ENCODE measurements around the gene PLAGL1. TPM values are rescaled to one million over a fixed set of nuclear protein-coding genes. Genes with fewer than 3 reads are reported as not detected.

PLAGL1 gene
- polyA plus RNA-seq, 2 of the 4 experiments (the other 2 are of a cell fraction), result 4.7 to 8.2 TPM

- 58% methylated on average over 1 of the region's 1 CpG for WGBS (ENCODE audit: missing lambda C conversion rate)
- Histone ChIP-seq H3K9me3 (no peaks in the 10 kb centered on the region), H3K4me1 (no peaks in the 10 kb centered on the region), H3K27ac (no peak overlapping the region), H3K4me3 (no peak overlapping the region), H3K4me2 (no peak overlapping the region)
- DNase-seq (ENCODE audit: low read depth in 1 of 2, low spot score in 1 of 2) (no peak), FAIRE-seq (no peak), ATAC-seq (no peak)
- TF ChIP-seq ZNF302 (CRISPR knock-in tag; IDR thresholded peaks at IDR 0.05), result no peak
- TF ChIP-seq, protein P1, sequence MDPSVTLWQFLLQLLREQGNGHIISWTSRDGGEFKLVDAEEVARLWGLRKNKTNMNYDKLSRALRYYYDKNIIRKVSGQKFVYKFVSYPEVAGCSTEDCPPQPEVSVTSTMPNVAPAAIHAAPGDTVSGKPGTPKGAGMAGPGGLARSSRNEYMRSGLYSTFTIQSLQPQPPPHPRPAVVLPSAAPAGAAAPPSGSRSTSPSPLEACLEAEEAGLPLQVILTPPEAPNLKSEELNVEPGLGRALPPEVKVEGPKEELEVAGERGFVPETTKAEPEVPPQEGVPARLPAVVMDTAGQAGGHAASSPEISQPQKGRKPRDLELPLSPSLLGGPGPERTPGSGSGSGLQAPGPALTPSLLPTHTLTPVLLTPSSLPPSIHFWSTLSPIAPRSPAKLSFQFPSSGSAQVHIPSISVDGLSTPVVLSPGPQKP (IDR thresholded peaks at IDR 0.05; ENCODE audit: low read depth, low read length), result no peak
- no peak for TF ChIP-seq EHMT2 (IDR thresholded peaks at IDR 0.05; ENCODE audit: low read depth)
- TF ChIP-seq ESRRA (IDR thresholded peaks at IDR 0.05; ENCODE audit: borderline replicate concordance, low read length), result no peak
- TF ChIP-seq, protein P2, sequence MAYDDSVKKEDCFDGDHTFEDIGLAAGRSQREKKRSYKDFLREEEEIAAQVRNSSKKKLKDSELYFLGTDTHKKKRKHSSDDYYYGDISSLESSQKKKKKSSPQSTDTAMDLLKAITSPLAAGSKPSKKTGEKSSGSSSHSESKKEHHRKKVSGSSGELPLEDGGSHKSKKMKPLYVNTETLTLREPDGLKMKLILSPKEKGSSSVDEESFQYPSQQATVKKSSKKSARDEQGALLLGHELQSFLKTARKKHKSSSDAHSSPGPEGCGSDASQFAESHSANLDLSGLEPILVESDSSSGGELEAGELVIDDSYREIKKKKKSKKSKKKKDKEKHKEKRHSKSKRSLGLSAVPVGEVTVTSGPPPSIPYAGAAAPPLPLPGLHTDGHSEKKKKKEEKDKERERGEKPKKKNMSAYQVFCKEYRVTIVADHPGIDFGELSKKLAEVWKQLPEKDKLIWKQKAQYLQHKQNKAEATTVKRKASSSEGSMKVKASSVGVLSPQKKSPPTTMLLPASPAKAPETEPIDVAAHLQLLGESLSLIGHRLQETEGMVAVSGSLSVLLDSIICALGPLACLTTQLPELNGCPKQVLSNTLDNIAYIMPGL (CRISPR knock-in tag; IDR thresholded peaks at IDR 0.05; ENCODE audit: borderline replicate concordance), result no peak
- no peak for TF ChIP-seq PHF8 (IDR thresholded peaks at IDR 0.05; ENCODE audit: borderline replicate concordance, low read depth)
- TF ChIP-seq, protein P3, sequence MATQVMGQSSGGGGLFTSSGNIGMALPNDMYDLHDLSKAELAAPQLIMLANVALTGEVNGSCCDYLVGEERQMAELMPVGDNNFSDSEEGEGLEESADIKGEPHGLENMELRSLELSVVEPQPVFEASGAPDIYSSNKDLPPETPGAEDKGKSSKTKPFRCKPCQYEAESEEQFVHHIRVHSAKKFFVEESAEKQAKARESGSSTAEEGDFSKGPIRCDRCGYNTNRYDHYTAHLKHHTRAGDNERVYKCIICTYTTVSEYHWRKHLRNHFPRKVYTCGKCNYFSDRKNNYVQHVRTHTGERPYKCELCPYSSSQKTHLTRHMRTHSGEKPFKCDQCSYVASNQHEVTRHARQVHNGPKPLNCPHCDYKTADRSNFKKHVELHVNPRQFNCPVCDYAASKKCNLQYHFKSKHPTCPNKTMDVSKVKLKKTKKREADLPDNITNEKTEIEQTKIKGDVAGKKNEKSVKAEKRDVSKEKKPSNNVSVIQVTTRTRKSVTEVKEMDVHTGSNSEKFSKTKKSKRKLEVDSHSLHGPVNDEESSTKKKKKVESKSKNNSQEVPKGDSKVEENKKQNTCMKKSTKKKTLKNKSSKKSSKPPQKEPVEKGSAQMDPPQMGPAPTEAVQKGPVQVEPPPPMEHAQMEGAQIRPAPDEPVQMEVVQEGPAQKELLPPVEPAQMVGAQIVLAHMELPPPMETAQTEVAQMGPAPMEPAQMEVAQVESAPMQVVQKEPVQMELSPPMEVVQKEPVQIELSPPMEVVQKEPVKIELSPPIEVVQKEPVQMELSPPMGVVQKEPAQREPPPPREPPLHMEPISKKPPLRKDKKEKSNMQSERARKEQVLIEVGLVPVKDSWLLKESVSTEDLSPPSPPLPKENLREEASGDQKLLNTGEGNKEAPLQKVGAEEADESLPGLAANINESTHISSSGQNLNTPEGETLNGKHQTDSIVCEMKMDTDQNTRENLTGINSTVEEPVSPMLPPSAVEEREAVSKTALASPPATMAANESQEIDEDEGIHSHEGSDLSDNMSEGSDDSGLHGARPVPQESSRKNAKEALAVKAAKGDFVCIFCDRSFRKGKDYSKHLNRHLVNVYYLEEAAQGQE (IDR thresholded peaks at IDR 0.05), result no peak
- no peak for TF ChIP-seq CBX8 (IDR thresholded peaks at IDR 0.05)
- TF ChIP-seq TFCP2L1 (CRISPR knock-in tag; IDR thresholded peaks at IDR 0.05), result no peak
- TF ChIP-seq FOSB (CRISPR knock-in tag; IDR thresholded peaks at IDR 0.05), result no peak
- TF ChIP-seq HOXB5 (CRISPR knock-in tag; IDR thresholded peaks at IDR 0.05), result no peak
- no peak for TF ChIP-seq RCOR1 (IDR thresholded peaks at IDR 0.05; ENCODE audit: low read depth, low read length)
- TF ChIP-seq CHD4 (IDR thresholded peaks at IDR 0.05; ENCODE audit: borderline replicate concordance), result no peak
- ChIA-PET POLR2A (no interaction called here), CTCF (interaction anchor here (1.2 kb wide), 1 partner anchor 48 kb away, joined by 3 read pairs; no protein-coding TSS in a partner anchor)
Measured at GRCh38 chr6:143966312-143966711, 41.7 kb downstream of the PLAGL1 start.

DNA sequence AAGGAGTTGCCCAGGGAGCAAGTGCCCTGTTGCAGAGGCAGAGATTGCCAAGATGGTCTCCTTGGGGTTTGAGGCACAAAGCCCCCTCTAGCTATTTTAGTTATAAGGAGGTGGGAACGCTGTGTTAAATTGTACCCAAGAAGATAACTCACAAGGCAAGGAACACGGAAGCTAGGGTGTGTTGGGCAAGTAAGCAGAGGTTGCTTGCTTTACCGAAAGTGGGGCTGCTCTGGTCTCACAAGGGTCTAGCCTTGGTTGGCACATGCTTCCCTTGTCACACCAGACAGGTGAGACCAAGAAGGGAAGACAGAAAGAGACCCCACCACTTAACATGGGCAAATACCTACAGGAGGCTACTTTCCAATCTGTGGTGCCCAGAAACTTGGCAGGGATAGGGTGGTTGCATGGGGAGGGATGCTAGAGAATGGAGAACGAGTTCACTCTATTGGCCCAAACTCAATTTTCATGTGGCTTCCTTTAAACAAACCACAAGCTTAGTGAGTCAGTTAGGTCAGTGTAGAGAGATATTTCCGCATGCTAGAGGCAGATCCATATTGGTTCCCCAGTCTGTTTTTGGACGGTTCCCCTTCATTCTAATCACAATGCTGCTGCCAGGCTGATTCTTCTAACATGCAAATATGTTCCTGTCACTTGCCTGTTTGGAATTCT lies 42.4 kb downstream of the PLAGL1 start:
- Histone ChIP-seq H3K9me3 (no peaks in the 10 kb centered on the region), H3K4me2 (no peak overlapping the region), H3K4me1 (no peaks in the 10 kb centered on the region), H3K4me3 (no peak overlapping the region), H3K27ac (no peak overlapping the region)
- DNase-seq (ENCODE audit: low read depth in 1 of 2, low spot score in 1 of 2) (no peak), ATAC-seq (no peak), FAIRE-seq (no peak)
- ChIA-PET CTCF (interaction anchor here (0.6 to 1.2 kb wide), 2 partner anchors 35 to 48 kb away, joined by 3 read pairs; no protein-coding TSS in a partner anchor), POLR2A (no interaction called here)
- TF ChIP-seq CEBPB (IDR thresholded peaks at IDR 0.05), result no peak
- no peak for TF ChIP-seq CBX8 (IDR thresholded peaks at IDR 0.05)
- TF ChIP-seq JUN (IDR thresholded peaks at IDR 0.05), result no peak
- TF ChIP-seq SREBF2 (IDR thresholded peaks at IDR 0.05), result no peak
- no peak for TF ChIP-seq ZFP36 (IDR thresholded peaks at IDR 0.05; ENCODE audit: borderline replicate concordance, partially characterized antibody)
- TF ChIP-seq, protein P3 (IDR thresholded peaks at IDR 0.05), result no peak
- TF ChIP-seq ZNF302 (CRISPR knock-in tag; IDR thresholded peaks at IDR 0.05), result no peak
- TF ChIP-seq HEYL (CRISPR knock-in tag; IDR thresholded peaks at IDR 0.05), result no peak
- TF ChIP-seq, protein P1 (IDR thresholded peaks at IDR 0.05; ENCODE audit: low read depth, low read length), result no peak
- no peak for TF ChIP-seq FOXS1 (CRISPR knock-in tag; IDR thresholded peaks at IDR 0.05)
- 69% methylated on average over 6 of the region's 6 CpGs for WGBS (ENCODE audit: missing lambda C conversion rate)

Data from A549 (cell line).